ENCODE measurements around the gene OSBPL8. TPM values are rescaled to one million over a fixed set of nuclear protein-coding genes. Genes with fewer than 3 reads are reported as not detected.

OSBPL8 gene
- total and polyA plus RNA-seq, 9 of the 15 experiments (the other 6 are each of a cell fraction or from before 2014, with no cell fraction given), result 17.4 to 82.7 (median 42.8) TPM

DNA sequence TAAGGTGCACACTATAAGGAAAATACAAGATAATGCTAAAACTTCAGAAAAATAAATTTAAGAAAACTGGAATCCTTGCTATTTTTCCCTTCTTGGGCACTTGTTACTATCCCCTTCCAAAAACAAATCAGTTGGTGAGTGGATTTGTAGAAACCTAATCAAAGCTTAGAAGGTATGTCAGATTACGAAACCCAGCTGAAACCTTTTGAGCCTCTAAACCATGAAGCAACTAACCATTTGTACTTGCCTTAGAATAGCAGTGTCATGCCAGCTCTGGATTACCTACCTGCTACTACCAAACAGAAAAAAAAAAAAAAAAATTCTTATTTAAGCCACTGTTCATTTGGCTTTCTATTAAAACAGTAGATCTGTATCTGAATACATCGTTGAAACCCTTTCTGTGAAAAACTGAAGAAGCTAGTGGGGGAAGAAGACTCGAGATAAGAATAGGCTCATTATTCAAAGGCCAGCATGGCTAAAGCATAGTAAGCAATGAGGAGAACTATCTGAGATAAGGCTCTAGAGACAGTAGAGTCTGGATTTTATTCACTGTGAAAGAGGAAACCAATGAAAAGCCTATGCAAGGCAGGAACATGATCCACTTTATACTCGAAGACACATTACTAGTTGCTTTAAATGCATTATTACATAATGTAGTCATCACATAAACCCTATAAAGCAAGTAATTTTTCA, 30.2 kb downstream of the OSBPL8 start (continued):
- TF ChIP-seq, protein P1, sequence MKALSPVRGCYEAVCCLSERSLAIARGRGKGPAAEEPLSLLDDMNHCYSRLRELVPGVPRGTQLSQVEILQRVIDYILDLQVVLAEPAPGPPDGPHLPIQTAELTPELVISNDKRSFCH (CRISPR knock-in tag; IDR thresholded peaks at IDR 0.05), result no peak
- TF ChIP-seq, protein P1 (tag; IDR thresholded peaks at IDR 0.05), result no peak
- TF ChIP-seq ZNF507 (tag; conservative IDR thresholded peaks at IDR 0.05) (no peak), ZNF586 (CRISPR knock-in tag; conservative IDR thresholded peaks at IDR 0.05) (no peak), MAFG (tag; conservative IDR thresholded peaks at IDR 0.05) (0 out of 2 replicates have a peak, but pooled peaks have one; percentile 7), ZNF77 (CRISPR knock-in tag; IDR thresholded peaks at IDR 0.05) (no peak), SMC3 (conservative IDR thresholded peaks at IDR 0.05; ENCODE audit: insufficient read depth, low read depth, low read length) (no peak), MEIS2 (IDR thresholded peaks at IDR 0.05; ENCODE audit: partially characterized antibody) (no peak), RAD51 (IDR thresholded peaks at IDR 0.05; ENCODE audit: borderline replicate concordance, low read depth) (no peak), SIX5 (IDR thresholded peaks at IDR 0.05; ENCODE audit: borderline replicate concordance in 1 of 2, insufficient read depth in 1 of 2, low read depth in 1 of 2, low read length in 2 of 2) (no peak), ILF3 (IDR thresholded peaks at IDR 0.05; ENCODE audit: borderline replicate concordance) (no peak), CBFA2T2 (conservative IDR thresholded peaks at IDR 0.05) (no peak), ZNF184 (CRISPR knock-in tag; IDR thresholded peaks at IDR 0.05) (no peak), PRPF4 (IDR thresholded peaks at IDR 0.05; ENCODE audit: insufficient read depth, low read depth, low read length, poor library complexity, severe bottlenecking) (no peak), HDAC1 (IDR thresholded peaks at IDR 0.05) (peak in 1 of 2 experiments; percentile 53; a peak in 2 of 4 replicates), TAF9B (IDR thresholded peaks at IDR 0.05; ENCODE audit: partially characterized antibody) (no peak), POLR3A (IDR thresholded peaks at IDR 0.05; ENCODE audit: borderline replicate concordance, extremely low read depth, insufficient read depth, insufficient read length) (no peak)
- TF ChIP-seq, protein P2, sequence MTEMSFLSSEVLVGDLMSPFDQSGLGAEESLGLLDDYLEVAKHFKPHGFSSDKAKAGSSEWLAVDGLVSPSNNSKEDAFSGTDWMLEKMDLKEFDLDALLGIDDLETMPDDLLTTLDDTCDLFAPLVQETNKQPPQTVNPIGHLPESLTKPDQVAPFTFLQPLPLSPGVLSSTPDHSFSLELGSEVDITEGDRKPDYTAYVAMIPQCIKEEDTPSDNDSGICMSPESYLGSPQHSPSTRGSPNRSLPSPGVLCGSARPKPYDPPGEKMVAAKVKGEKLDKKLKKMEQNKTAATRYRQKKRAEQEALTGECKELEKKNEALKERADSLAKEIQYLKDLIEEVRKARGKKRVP (CRISPR knock-in tag; IDR thresholded peaks at IDR 0.05), result no peak
- TF ChIP-seq, protein P3, sequence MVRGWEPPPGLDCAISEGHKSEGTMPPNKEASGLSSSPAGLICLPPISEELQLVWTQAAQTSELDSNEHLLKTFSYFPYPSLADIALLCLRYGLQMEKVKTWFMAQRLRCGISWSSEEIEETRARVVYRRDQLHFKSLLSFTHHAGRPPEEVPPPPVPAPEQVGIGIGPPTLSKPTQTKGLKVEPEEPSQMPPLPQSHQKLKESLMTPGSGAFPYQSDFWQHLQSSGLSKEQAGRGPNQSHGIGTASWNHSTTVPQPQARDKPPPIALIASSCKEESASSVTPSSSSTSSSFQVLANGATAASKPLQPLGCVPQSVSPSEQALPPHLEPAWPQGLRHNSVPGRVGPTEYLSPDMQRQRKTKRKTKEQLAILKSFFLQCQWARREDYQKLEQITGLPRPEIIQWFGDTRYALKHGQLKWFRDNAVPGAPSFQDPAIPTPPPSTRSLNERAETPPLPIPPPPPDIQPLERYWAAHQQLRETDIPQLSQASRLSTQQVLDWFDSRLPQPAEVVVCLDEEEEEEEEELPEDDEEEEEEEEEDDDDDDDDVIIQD (CRISPR knock-in tag; IDR thresholded peaks at IDR 0.05), result no peak
- TF ChIP-seq, protein P4, sequence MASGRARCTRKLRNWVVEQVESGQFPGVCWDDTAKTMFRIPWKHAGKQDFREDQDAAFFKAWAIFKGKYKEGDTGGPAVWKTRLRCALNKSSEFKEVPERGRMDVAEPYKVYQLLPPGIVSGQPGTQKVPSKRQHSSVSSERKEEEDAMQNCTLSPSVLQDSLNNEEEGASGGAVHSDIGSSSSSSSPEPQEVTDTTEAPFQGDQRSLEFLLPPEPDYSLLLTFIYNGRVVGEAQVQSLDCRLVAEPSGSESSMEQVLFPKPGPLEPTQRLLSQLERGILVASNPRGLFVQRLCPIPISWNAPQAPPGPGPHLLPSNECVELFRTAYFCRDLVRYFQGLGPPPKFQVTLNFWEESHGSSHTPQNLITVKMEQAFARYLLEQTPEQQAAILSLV (tag; IDR thresholded peaks at IDR 0.05), result no peak
- TF ChIP-seq, protein P5, sequence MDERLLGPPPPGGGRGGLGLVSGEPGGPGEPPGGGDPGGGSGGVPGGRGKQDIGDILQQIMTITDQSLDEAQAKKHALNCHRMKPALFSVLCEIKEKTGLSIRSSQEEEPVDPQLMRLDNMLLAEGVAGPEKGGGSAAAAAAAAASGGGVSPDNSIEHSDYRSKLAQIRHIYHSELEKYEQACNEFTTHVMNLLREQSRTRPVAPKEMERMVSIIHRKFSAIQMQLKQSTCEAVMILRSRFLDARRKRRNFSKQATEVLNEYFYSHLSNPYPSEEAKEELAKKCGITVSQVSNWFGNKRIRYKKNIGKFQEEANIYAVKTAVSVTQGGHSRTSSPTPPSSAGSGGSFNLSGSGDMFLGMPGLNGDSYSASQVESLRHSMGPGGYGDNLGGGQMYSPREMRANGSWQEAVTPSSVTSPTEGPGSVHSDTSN (CRISPR knock-in tag; IDR thresholded peaks at IDR 0.05; ENCODE audit: low read depth), result no peak
- TF ChIP-seq, protein P5 (tag; conservative IDR thresholded peaks at IDR 0.05; ENCODE audit: low read depth), result 0 out of 2 replicates have a peak, but pooled peaks have one; percentile 17
